Eye (tissue), 1 donor: ENCODE measurements around the gene DACH2.
A peak's percentile ranks its signal among the peaks of the same experiment; 100 is the strongest.

ENCODE experiments used
- DNase-seq: peaks from one replicate; pipeline ENCODE4 v3.0.0-alpha.2; 2015

The DACH2 gene

GRCh38 chrX:86329174-86329573 is 180.9 kb downstream of the DACH2 start:
- DNase-seq: peak; percentile 25

GRCh38 chrX:86348669-86349068 is 200.4 kb downstream of the DACH2 start:
- DNase-seq: no peak

- DNase-seq: no peak
These were observed 200.9 kb downstream of the DACH2 start for GRCh38 chrX:86349115-86349514.

- no peak for DNase-seq
These were observed 221.8 kb downstream of the DACH2 start for GRCh38 chrX:86369847-86370630.

DNA sequence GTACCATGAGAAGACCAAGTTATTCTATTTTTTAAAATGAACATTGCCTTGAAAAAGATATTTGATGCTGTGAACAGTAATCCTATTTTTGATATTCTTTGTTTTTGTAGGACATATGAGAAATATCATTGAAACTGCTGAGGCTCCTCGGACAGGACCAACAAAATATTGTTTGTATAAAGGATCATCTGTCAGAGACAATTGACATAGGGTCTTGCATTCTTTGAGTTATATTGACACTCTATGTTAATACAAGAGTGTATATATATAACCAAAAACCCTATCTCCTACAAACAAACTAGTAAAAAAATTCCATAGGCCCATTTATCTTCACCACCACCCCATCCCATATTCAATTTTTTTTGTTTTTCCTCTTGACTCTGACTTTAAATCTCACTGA is 222.7 kb downstream of the DACH2 start:
- no peak for DNase-seq

DNA sequence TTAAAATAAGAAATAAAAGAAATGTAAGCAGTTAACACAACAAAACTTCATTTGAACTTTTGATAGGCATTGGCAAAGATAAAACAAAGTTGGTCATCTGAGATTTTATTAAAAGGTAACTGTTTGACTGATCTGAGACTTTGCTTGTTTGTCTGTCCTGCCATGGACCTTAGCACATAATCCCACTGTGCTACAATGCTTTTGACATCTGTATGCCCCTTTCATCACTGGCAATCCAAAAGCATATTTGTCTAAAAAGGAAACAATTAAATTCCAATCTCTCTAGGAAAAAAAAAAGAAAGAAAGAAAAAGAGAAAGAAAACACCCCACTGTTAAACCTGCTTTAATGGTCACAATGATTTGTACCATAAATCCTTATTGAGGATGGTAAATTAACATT is 231.0 kb downstream of the DACH2 start:
- DNase-seq: no peak

DNA sequence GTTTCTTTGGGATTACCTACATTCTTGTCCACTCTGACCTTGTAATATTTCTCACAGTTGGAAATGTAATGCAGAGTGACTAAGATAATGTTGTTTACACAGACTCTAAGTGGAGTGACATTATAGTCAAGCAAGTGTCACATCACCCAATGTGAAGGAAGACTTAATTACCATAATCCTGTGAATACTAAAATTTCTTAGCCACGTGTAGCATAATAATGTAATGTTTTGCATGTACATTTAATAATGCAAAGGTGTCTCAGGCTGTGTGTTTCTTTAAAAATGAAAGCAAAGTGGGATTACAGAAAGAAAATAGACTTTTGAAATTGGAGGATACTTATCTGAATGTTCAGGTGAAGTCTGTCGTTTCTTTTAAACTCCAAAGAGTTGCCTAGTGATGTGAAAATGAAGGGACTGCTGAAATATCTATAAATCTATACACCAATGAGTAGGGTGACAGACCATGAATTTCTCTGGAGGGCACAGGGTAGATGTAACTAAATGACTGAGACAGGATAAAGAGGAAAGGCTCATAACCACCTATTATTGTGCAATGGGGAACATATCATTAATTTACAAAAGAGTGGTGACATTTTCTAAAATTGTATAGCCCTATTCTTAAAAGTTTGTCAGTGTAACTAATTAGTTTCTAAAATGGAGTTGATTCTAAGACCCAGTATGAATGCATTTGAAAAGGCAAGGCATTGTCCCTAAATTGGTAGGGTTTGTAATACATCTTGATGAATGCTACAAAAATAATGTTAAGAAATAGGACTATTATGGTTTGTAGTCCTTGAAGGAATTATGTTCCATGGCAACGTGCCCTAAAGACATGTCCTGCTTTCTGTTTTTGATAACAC is 235.7 kb downstream of the DACH2 start:
- DNase-seq: no peak

DNA sequence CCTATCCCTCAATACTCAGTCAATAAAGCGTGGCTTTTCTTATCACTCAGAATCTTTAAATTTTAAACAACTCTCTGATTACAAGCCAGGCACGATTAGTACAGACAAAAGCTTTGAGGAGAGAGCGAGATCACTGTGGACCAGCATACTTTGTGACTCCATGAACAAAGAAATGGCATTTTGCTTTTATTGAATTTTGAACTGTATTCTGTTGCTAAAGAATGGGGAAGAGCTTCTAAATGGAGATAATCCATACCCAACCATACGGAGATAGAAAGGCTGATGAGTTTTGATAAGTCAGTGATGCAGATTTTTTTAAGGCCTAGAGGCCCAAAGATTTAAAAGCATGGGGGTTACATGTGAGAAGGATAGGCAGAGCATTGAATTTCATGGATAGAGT is 259.1 kb downstream of the DACH2 start:
- no peak for DNase-seq

- no peak for DNase-seq
These were observed 273.5 kb downstream of the DACH2 start for GRCh38 chrX:86421771-86422170.

- no peak for DNase-seq
These were observed 287.9 kb downstream of the DACH2 start for GRCh38 chrX:86436116-86436515.

GRCh38 chrX:86455495-86455894 is 307.2 kb downstream of the DACH2 start:
- peak; percentile 1 for DNase-seq

GRCh38 chrX:86460760-86461159 is 312.5 kb downstream of the DACH2 start:
- DNase-seq: no peak

DNA sequence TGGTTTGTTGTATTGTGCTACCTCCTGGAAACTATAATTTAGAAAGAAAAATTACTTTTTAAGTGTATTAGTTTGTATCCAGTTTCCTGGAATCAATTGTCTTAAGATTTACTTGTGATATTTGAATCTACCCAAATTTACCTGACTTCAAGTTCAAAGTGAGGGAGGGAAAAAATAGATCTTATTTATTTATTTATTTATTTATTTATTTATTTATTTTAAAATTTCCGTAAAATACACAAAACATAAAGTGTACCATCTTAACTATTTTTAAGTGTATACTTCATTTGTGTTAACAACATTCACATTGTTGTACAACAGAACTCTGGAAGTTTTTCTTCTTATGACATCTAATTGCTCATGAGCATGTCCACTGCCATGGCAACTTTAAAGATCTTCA is 356.0 kb downstream of the DACH2 start:
- DNase-seq: no peak

GRCh38 chrX:86507331-86507730 is 359.1 kb downstream of the DACH2 start:
- peak; percentile 3 for DNase-seq

DNA sequence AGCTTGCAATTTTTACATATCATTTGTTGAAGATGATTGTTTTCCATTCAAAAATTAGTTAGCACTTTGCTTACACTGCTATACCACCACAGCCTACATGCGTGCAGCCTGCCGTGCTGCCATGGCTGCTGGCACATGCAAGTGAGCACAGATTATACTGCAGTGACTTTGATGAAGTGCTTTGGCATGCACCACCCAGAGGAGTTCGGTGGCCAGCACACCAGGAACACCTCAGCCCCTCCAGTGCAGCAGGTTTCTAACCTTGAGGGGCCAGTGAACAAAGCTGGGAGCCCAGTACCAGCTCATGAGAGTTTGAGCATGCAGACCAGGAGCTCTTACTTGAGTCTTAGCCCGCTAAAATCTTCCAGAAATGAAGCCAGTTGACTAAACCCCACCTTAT is 431.5 kb downstream of the DACH2 start:
- DNase-seq: no peak

DNA sequence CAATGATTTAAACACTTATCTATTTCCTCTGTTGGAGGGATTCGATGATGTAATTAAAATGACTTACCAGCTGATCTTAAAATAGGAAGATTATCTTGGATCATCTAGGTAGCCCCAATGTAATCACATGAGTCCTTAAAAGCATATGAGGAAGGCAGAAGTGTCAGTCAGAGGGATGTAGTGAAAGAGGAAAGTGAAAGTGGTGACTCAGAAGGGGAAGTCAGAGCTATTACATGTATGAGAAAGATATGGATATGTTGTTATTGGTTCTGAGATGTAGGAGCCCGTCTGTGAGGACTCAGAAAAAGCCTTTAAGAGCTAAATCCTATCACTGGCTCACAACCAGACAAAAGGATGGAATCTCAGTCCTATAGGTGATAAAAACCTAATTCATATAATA is 456.4 kb downstream of the DACH2 start:
- no peak for DNase-seq

GRCh38 chrX:86696951-86697350 is 548.7 kb downstream of the DACH2 start:
- no peak for DNase-seq

GRCh38 chrX:86711531-86712180 is 563.4 kb downstream of the DACH2 start:
- DNase-seq: no peak

DNA sequence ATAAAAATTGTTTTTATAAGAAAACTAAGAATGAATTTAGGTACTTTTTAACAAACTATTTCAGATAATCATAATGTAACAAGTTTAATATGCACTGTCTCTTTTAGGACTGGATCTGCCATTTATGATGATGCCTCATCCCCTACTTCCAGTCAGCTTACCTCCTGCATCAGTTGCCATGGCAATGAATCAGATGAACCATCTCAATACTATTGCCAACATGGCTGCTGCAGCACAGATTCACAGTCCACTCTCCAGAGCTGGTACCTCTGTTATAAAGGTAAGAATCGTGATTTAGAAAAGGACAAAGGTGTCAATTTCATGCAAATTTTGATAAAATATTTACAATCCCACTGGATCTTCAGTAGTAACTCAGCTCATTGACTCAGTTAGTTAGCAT is 566.2 kb downstream of the DACH2 start:
- peak; percentile 1 for DNase-seq

- DNase-seq: no peak
These were observed 576.0 kb downstream of the DACH2 start for GRCh38 chrX:86724277-86724676.

DNA sequence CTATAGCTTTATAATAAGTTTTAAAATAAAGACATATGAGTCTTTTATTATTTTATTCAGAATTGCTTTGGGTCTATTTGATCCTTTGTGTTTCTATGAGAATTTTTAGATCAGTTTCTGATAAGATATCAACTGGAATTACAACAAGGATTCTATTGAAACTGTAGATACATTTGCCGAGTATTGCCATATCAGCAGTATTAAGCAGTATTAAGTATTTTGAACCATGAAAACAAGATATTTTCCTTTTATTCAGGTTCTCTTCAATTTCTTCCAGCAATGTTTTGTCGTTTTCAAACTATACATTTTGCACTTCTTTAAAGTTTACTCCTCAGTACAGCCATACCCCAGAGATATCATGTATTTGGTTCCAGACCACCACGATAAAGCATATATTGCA is 598.8 kb downstream of the DACH2 start:
- DNase-seq: no peak

GRCh38 chrX:86805241-86805640 is 657.0 kb downstream of the DACH2 start:
- DNase-seq: no peak

DNA sequence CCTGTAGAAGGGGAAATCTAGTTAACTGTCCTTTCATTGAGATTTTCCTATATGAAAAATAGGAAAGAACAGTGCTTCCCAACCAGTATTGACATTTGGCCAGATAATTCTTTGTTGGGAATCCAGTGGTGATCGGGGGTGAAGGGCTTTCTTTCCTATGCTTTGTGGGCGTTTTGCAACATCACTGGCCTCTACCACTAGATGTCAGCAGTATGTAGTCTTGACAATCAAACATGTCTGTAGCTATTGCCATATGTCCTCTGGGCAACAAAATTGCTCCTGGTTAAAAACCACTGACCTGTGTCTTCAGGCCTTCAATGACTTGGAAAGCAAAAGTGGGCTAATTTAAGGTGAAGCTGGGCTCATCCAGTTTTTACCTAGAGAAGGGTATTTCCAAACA is 658.5 kb downstream of the DACH2 start:
- peak; percentile 10 for DNase-seq

DNA sequence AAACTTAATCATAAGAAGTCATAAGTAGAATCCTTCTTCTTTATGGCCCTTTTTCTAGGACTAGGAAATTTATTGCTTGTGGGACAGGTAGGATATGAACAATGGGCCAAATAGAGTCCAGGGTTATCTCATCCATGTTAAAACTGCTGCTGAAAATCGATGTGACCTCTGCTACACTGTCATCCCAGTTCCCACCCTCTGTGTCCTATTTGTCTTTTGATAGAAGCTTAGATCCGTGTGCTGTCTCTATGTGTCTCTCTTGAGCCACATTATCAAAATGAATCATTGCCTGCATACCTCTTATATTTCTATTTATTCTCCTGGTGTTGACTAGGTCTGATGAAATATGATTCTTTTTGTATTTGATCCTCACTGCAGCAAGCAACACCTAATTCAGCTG is 661.4 kb downstream of the DACH2 start:
- DNase-seq: no peak
